SK-N-SH (cell line): ENCODE data around the gene PTPN4. TPM values are rescaled to one million over a fixed set of nuclear protein-coding genes. Genes with fewer than 3 reads are reported as not detected.

ENCODE experiments used
- CTCF ChIA-PET: fragments of 300-600, 350-600 bp; formaldehyde crosslinking; extraction: SDS; loops from one replicate; lab custom pipeline; 2021; lab: Yijun Ruan, JAX
- POLR2A ChIA-PET: fragments of 350-600 bp; sonication (Branson Sonifier 250); formaldehyde crosslinking; extraction: SDS; loops from one replicate; lab custom pipeline; 2020; ENCODE audit warnings: antibody characterized with exemption, inconsistent platforms; lab: Yijun Ruan, JAX
- DNase-seq: peaks from one replicate; pipeline ENCODE4 v3.0.0; 2012
- H2AFZ ChIP-seq: fragments of 200-600 bp; sonication (generic); 2 replicates; pipeline ENCODE4 v1.8.1; 2016; ENCODE audit warnings: antibody characterized with exemption, mild to moderate bottlenecking, low read depth
- H3F3A ChIP-seq: fragments of 200-600 bp; sonication (generic); replicated peaks from 2 replicates; pipeline ENCODE3; 2016; ENCODE audit warnings: antibody characterized with exemption, mild to moderate bottlenecking; ENCODE audit not compliant: insufficient read depth
- H3K27ac ChIP-seq, 2 experiments: fragments of 200-500 bp in 1 of 2; fragments of 200-600 bp in 1 of 2; sonication (Bioruptor generic) in 1 of 2; sonication (generic), shearing (Covaris generic) in 1 of 2; 2 replicates each; pipeline versions ENCODE4 v1.5.1 to v1.6.1; 2014 to 2016; ENCODE audit warnings: low read depth in 2 of 2, inconsistent platforms in 1 of 2, low read length in 1 of 2, mild to moderate bottlenecking in 1 of 2, mixed read lengths in 1 of 2
- H3K27me3 ChIP-seq: fragments of 200-600 bp; sonication (generic), shearing (Covaris generic); 2 replicates; pipeline ENCODE4 v1.6.1; 2016; ENCODE audit warnings: mixed run types; ENCODE audit not compliant: insufficient read depth
- H3K36me3 ChIP-seq, 2 experiments: fragments of 200-500 bp in 1 of 2; fragments of 200-600 bp in 1 of 2; sonication (Bioruptor generic) in 1 of 2; sonication (generic) in 1 of 2; replicated peaks in 1 of 2; 2 replicates each; pipeline versions ENCODE3 to v1.5.1; 2014 to 2016; ENCODE audit warnings: low read length in 1 of 2, mild to moderate bottlenecking in 1 of 2; ENCODE audit not compliant: insufficient read depth in 2 of 2, control insufficient read depth in 1 of 2
- H3K4me1 ChIP-seq, 2 experiments: fragments of 200-500 bp in 1 of 2; fragments of 200-600 bp in 1 of 2; sonication (Bioruptor generic) in 1 of 2; sonication (generic), shearing (Covaris generic) in 1 of 2; 2 replicates each; pipeline versions ENCODE4 v1.5.1 to v1.6.1; 2014 to 2016; ENCODE audit warnings: low read depth in 1 of 2, low read length in 1 of 2, mixed run types in 1 of 2; ENCODE audit not compliant: insufficient read depth in 2 of 2, control insufficient read depth in 1 of 2
- H3K4me2 ChIP-seq: fragments of 200-600 bp; sonication (generic), shearing (Covaris generic); 2 replicates; pipeline ENCODE4 v1.6.1; 2017; ENCODE audit warnings: mixed run types
- H3K4me3 ChIP-seq, 2 experiments: fragments of 200-500 bp in 1 of 2; fragments of 200-600 bp in 1 of 2; sonication (Bioruptor generic) in 1 of 2; sonication (generic), shearing (Covaris generic) in 1 of 2; 2 replicates each; pipeline versions ENCODE4 v1.5.1 to v1.8.1; 2014 to 2016; ENCODE audit warnings: low read depth in 2 of 2, inconsistent platforms in 1 of 2, low read length in 1 of 2, mild to moderate bottlenecking in 1 of 2, mixed read lengths in 1 of 2, moderate library complexity in 1 of 2
- H3K79me2 ChIP-seq: fragments of 200-600 bp; sonication (generic); 2 replicates; pipeline ENCODE4 v1.8.1; 2017; ENCODE audit warnings: mild to moderate bottlenecking; ENCODE audit not compliant: insufficient read depth
- H3K9ac ChIP-seq: fragments of 200-600 bp; sonication (generic); 2 replicates; pipeline ENCODE4 v1.6.1; 2017; ENCODE audit warnings: mixed run types
- H3K9me2 ChIP-seq: fragments of 200-600 bp; sonication (generic); 2 replicates; pipeline ENCODE4 v1.6.1; 2017; ENCODE audit warnings: mixed run types
- H3K9me3 ChIP-seq: fragments of 200-600 bp; sonication (generic); 2 replicates; pipeline ENCODE4 v1.6.1; 2017; ENCODE audit warnings: mixed run types, mild to moderate bottlenecking, moderate library complexity
- H4K20me1 ChIP-seq: fragments of 200-600 bp; sonication (generic); 2 replicates; pipeline ENCODE4 v1.6.1; 2017; ENCODE audit warnings: mild to moderate bottlenecking, mixed run types; ENCODE audit not compliant: insufficient read depth
- CTCF ChIP-seq: fragments of 200-600 bp; sonication (generic); IDR thresholded peaks from 2 replicates; pipeline ENCODE4 v1.6.1; 2017; ENCODE audit warnings: antibody characterized with exemption, mild to moderate bottlenecking, moderate library complexity
- ELF1 ChIP-seq: IDR thresholded peaks from 2 replicates; pipeline ENCODE4 v1.4.0; 2012
- EP300 ChIP-seq, 2 experiments: IDR thresholded peaks; 2 replicates each; pipeline versions ENCODE4 v1.4.0 to v1.6.1; 2012; ENCODE audit warnings: borderline replicate concordance in 1 of 2, low read depth in 1 of 2, low read length in 1 of 2
- EZH2phosphoT487 ChIP-seq: fragments of 200-600 bp; sonication (generic); IDR thresholded peaks from 2 replicates; pipeline ENCODE4 v1.6.1; 2017; ENCODE audit warnings: low read depth, mixed run types, mild to moderate bottlenecking, antibody characterized with exemption, moderate library complexity, borderline replicate concordance
- GABPA ChIP-seq: IDR thresholded peaks from 2 replicates; pipeline ENCODE4 v1.4.0; 2012; ENCODE audit warnings: low read depth, mild to moderate bottlenecking
- IRF3 ChIP-seq: fragments of 150-350 bp; IDR thresholded peaks from 2 replicates; pipeline ENCODE4 v1.6.1; 2016; ENCODE audit warnings: mild to moderate bottlenecking, low read depth, low read length
- JUND ChIP-seq: IDR thresholded peaks from 2 replicates; pipeline ENCODE4 v1.4.0; 2012
- NFIC ChIP-seq: IDR thresholded peaks from 2 replicates; pipeline ENCODE4 v1.4.0; 2012; ENCODE audit warnings: borderline replicate concordance
- NRF1 ChIP-seq: IDR thresholded peaks from 2 replicates; pipeline ENCODE4 v1.6.1; 2012; ENCODE audit warnings: low read depth, mild to moderate bottlenecking, low read length
- RCOR1 ChIP-seq: fragments of 150-350 bp; IDR thresholded peaks from 2 replicates; pipeline ENCODE4 v1.6.1; 2017; ENCODE audit warnings: antibody characterized with exemption, low read length
- RFX5 ChIP-seq: IDR thresholded peaks from 2 replicates; pipeline ENCODE4 v1.6.1; 2012; ENCODE audit warnings: mild to moderate bottlenecking, improper control_type of control experiment, low read length
- RXRA ChIP-seq: IDR thresholded peaks from 2 replicates; pipeline ENCODE4 v1.4.0; 2012; ENCODE audit warnings: low read depth, mild to moderate bottlenecking, borderline replicate concordance
- USF2 ChIP-seq: fragments of 150-350 bp; IDR thresholded peaks from 2 replicates; pipeline ENCODE4 v1.6.1; 2017; ENCODE audit warnings: antibody characterized with exemption, low read length, low read depth, borderline replicate concordance
- WGBS: methylation state at CpG from one replicate; pipeline ENCODE4 v1.1.6; 2017; ENCODE audit warnings: low lambda C conversion rate; 5-methylcytosine and 5-hydroxymethylcytosine counted together
- polyA plus RNA-seq, 3 experiments: library from polyadenylated mRNA; depleted of rRNA; stranded (reverse); fragments of >200 nt; gene quantifications; 2 replicates each; pipeline ENCODE4 v1.2.3, GENCODE V29; 2012
- TF ChIP-seq, protein P1 (sequence below): IDR thresholded peaks from 2 replicates; pipeline ENCODE4 v1.4.0; 2012; ENCODE audit warnings: low read depth, borderline replicate concordance

The PTPN4 gene
- polyA plus RNA-seq, 1 of the 3 experiments (the other 2 are of a cell fraction): 6.2 TPM

DNA sequence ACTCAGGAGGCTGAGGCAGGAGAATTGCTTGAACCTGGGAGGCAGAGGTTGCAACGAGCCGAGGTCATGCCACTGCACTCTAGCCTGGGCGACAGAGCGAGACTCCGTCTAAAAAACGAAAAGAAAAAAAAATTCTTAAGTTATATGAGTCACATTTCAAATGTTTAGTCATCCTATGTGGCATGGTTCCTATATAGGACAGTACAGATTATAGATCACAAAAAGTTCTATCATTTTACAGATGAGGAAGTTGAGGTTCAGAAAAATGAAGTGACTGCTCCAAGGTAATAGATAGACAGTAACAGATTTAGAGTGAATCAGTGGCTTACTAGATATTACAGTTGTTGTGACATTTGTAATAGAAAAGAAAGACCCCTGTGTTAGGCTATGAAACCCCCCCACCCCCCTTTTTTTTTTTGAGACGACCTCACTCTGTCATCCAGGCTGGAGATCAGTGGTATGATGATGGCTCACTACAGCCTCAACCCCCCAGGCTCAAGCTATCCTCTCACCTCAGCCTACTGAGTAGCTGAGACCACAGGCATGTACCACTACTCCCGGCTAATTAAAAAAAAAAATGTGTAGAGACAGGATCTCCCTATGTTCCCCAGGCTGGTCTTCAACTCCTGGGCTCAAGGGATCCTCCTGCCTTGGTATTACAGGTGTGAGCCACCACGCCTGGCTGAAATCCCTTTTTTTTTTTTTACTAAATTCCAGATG is 22.7 kb downstream of the PTPN4 start (continued):
- TF ChIP-seq EZH2phosphoT487 (no peak), RCOR1 (no peak), EP300 (IDR thresholded peaks at IDR 0.05; ENCODE audit: borderline replicate concordance in 1 of 2, low read depth in 1 of 2, low read length in 1 of 2) (no peak), JUND (no peak)

DNA sequence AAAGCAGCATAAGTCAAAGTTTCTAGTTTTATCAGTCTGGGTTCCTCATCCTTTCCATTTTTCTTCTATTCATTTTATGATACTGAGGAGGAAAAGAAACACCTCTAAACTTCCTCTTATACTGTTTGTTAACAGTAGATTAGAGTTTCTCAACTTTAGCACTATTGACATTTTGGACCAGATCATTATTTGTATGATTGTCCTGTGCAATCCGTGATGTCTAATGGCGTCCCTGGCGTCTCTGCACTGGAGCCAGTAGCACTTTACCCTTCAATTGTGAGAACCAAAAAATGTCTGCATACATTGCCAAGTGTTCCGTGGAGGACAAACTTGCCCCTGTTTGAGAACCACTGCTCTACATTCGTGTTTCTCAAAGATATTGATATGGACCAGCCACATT is 25.2 kb downstream of the PTPN4 start:
- TF ChIP-seq NFIC: no peak
- TF ChIP-seq JUND: no peak
- no peak for TF ChIP-seq CTCF
- TF ChIP-seq NRF1: no peak
- TF ChIP-seq, protein P1, sequence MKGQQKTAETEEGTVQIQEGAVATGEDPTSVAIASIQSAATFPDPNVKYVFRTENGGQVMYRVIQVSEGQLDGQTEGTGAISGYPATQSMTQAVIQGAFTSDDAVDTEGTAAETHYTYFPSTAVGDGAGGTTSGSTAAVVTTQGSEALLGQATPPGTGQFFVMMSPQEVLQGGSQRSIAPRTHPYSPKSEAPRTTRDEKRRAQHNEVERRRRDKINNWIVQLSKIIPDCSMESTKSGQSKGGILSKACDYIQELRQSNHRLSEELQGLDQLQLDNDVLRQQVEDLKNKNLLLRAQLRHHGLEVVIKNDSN: no peak
- TF ChIP-seq RXRA: no peak
- TF ChIP-seq EP300 (IDR thresholded peaks at IDR 0.05; ENCODE audit: borderline replicate concordance in 1 of 2, low read depth in 1 of 2, low read length in 1 of 2): no peak
- no peak for TF ChIP-seq ELF1
- no peak for TF ChIP-seq RFX5
- DNase-seq: no peak
- Histone ChIP-seq H3K9ac (no peak overlapping the region), H3K27ac (no peak overlapping the region), H3F3A (peaks cover 4% of the 10 kb centered on the region), H3K79me2 (peaks cover 42% of the 10 kb centered on the region), H3K36me3 (peaks cover 0 to 11% of the 10 kb centered on the region in 2 experiments), H3K4me1 (peaks cover 0 to 3% of the 10 kb centered on the region in 2 experiments; a peak in 1 of 4 replicates), H3K4me2 (no peak overlapping the region), H3K27me3 (no peaks in the 10 kb centered on the region), H3K9me2 (no peaks in the 10 kb centered on the region), H4K20me1 (peaks cover 4% of the 10 kb centered on the region; the same call in 1 of the 2 replicates), H3K4me3 (no peak overlapping the region), H3K9me3 (peaks cover 8% of the 10 kb centered on the region), H2AFZ (no peak overlapping the region)
- 94% methylated on average over 5 of the region's 5 CpGs for WGBS
- ChIA-PET POLR2A (no interaction called here), CTCF (no interaction called here)

GRCh38 chr2:119786295-119786694 is 26.6 kb downstream of the PTPN4 start:
- Histone ChIP-seq H3K27me3 (no peaks in the 10 kb centered on the region), H3K9ac (no peak overlapping the region), H3K9me2 (no peaks in the 10 kb centered on the region), H3K4me3 (no peak overlapping the region), H3K27ac (no peak overlapping the region), H4K20me1 (peaks cover 2% of the 10 kb centered on the region; the same call in 1 of the 2 replicates), H3K79me2 (peaks cover 43% of the 10 kb centered on the region), H2AFZ (no peak overlapping the region), H3K36me3 (peaks cover 0 to 22% of the 10 kb centered on the region in 2 experiments), H3K4me2 (no peak overlapping the region), H3K4me1 (peaks cover 0 to 3% of the 10 kb centered on the region in 2 experiments; a peak in 1 of 4 replicates), H3F3A (peaks cover 6% of the 10 kb centered on the region), H3K9me3 (peaks cover 11% of the 10 kb centered on the region)
- 100% methylated on average over 1 of the region's 1 CpG for WGBS
- no peak for DNase-seq
- ChIA-PET CTCF (interaction anchor here (1.1 kb wide), 1 partner anchor 33 kb away, joined by 4 read pairs; no protein-coding TSS in a partner anchor), POLR2A (no interaction called here)
- TF ChIP-seq USF2 (no peak), CTCF (no peak), EP300 (IDR thresholded peaks at IDR 0.05; ENCODE audit: borderline replicate concordance in 1 of 2, low read depth in 1 of 2, low read length in 1 of 2) (no peak), GABPA (no peak), IRF3 (no peak)
- TF ChIP-seq, protein P1: no peak
